Measurements from ENCODE around the gene SYT6. TPM values are rescaled to one million over a fixed set of nuclear protein-coding genes. Genes with fewer than 3 reads are reported as not detected.
"Not testable (repeated sequence)": the region's sequence is repeated elsewhere in the genome, so short reads cannot be mapped to it uniquely, and the experiment has no call there.

Gene SYT6
- total RNA-seq, 4 donors from 2014 or later = 0.14 to 0.64 TPM; not detected in 2

DNA sequence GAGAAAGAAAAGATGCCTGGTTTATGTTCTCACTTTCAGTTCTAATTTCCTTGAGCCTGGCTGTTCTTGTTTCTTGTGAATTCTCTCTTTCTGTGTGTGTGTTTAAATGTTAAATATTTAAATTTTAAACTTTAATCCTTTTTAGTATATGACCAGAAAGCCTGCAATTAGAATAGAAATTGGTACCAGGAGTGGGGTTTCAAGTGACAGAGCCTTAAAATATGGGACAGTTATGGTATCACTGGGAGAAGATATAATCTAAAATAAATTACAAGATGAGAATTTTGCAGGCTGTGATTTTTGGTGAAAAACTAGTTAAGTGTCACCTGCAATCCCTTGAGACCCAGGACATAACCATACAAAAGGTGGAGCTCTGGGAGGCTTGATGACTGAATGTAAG is 81.4 kb downstream of the SYT6 start:
- Histone ChIP-seq H3K27ac (no peak overlapping the region), H3K4me1 (no peaks in the 10 kb centered on the region), H3K36me3 (no peaks in the 10 kb centered on the region), H3K4me3 (no peak overlapping the region), H3K9me3 (peaks cover 12 to 15% of the 10 kb centered on the region in 2 donors), H3K27me3 (no peaks in the 10 kb centered on the region)
- TF ChIP-seq POLR2AphosphoS5 (IDR thresholded peaks at IDR 0.05) (no peak), POLR2A (IDR thresholded peaks at IDR 0.05) (no peak), EP300 (IDR thresholded peaks at IDR 0.05; ENCODE audit: low read depth) (no peak)
- TF ChIP-seq, protein P1, sequence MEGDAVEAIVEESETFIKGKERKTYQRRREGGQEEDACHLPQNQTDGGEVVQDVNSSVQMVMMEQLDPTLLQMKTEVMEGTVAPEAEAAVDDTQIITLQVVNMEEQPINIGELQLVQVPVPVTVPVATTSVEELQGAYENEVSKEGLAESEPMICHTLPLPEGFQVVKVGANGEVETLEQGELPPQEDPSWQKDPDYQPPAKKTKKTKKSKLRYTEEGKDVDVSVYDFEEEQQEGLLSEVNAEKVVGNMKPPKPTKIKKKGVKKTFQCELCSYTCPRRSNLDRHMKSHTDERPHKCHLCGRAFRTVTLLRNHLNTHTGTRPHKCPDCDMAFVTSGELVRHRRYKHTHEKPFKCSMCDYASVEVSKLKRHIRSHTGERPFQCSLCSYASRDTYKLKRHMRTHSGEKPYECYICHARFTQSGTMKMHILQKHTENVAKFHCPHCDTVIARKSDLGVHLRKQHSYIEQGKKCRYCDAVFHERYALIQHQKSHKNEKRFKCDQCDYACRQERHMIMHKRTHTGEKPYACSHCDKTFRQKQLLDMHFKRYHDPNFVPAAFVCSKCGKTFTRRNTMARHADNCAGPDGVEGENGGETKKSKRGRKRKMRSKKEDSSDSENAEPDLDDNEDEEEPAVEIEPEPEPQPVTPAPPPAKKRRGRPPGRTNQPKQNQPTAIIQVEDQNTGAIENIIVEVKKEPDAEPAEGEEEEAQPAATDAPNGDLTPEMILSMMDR (IDR thresholded peaks at IDR 0.05) = no peak
- in situ Hi-C loops (cut with MboI; ENCODE audit: low pct_ligation_motif_present in 1 of 4, low pct_unique_long_range_greater_than_20kb in 1 of 4, low sequenced_read_pairs in 3 of 4) (no loop called here), intact Hi-C loops (cut with DNase I; ENCODE audit: low total_unique reads) (no loop called here)
- no peak for DNase-seq

DNA sequence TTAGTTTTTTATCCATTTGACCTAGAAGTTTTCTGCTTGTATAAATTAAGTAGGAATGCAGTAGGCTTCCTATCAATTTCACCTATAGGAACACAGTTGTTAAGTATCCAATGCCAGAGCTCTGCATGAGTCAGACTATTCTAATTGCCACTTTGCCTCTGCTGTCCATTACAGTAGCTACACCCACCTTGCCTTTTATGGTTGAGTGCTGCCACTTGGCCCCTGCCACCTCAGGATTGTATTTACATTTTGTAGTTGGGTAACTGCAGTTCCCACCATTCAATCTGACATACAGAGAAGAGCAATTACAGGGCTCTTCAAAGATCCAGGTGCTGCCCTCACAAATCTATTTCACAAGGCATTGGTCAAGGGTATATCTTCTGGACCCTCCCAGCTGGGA is 83.9 kb downstream of the SYT6 start:
- in situ Hi-C loops (cut with MboI; ENCODE audit: low pct_ligation_motif_present in 1 of 4, low pct_unique_long_range_greater_than_20kb in 1 of 4, low sequenced_read_pairs in 3 of 4); intact Hi-C loops (cut with DNase I; ENCODE audit: low total_unique reads); H3K27me3 ChIP-seq; H3K4me3 ChIP-seq; H3K36me3 ChIP-seq; H3K4me1 ChIP-seq; DNase-seq; H3K27ac ChIP-seq: not testable (repeated sequence)
- peaks cover 12 to 15% of the 10 kb centered on the region in 2 donors for H3K9me3 ChIP-seq

DNA sequence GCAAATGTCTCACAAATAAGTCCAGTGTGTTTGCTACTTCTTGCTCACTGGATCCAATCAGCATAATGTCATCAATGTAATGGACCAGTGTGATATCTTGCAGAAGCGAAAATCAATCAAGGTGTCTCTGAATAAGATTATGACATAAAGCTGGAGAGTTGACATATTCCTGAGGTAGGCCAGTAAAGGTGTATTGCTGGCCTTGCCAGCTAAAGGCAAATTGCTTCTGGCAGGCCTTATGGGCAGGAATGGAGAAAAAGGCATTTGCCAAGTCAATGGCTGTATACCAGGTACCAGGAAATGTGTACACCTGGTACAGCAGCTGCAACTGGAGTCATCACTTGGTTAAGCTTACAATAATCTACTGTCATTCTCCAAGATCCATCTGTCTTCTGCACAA is 85.0 kb downstream of the SYT6 start:
- in situ Hi-C loops (cut with MboI; ENCODE audit: low pct_ligation_motif_present in 1 of 4, low pct_unique_long_range_greater_than_20kb in 1 of 4, low sequenced_read_pairs in 3 of 4); intact Hi-C loops (cut with DNase I; ENCODE audit: low total_unique reads): not testable (repeated sequence)
- 82 to 100% methylated on average over 1 of the region's 1 CpG for WGBS, 2 donors (ENCODE audit: low coverage in 1 of 2)

DNA sequence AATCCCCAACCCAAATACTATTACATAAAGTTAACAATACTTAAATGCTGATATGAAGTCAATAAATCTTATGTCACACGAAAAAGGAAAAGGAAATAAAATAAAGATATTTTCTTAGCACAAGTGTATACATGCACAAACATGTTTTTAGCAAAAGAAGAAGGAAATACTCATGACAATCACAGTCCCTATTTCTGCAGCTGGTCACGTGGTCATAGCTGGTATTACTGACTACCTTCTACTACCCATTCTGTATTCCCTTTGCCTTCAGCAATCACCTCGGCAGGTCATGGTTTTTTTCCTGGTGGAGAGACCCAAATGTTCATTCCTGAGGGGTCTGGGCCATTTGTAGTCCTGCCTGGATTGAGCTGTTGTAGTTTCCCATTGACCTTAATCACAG is 88.0 kb downstream of the SYT6 start:
- H3K4me1 ChIP-seq; H3K36me3 ChIP-seq; H3K27ac ChIP-seq; H3K4me3 ChIP-seq; DNase-seq; in situ Hi-C loops (cut with MboI; ENCODE audit: low pct_ligation_motif_present in 1 of 4, low pct_unique_long_range_greater_than_20kb in 1 of 4, low sequenced_read_pairs in 3 of 4); H3K27me3 ChIP-seq; intact Hi-C loops (cut with DNase I; ENCODE audit: low total_unique reads); H3K9me3 ChIP-seq: not testable (repeated sequence)
- 29 to 44% methylated on average over 1 to 3 of the region's 3 CpGs for WGBS, 2 donors (ENCODE audit: low coverage in 1 of 2)

More for the DNA sequence above, 85.0 kb downstream of the SYT6 start:
- not testable (repeated sequence) for H3K4me3 ChIP-seq, DNase-seq, H3K27me3 ChIP-seq, H3K36me3 ChIP-seq, H3K4me1 ChIP-seq, H3K27ac ChIP-seq
- H3K9me3 ChIP-seq = peaks cover 12 to 15% of the 10 kb centered on the region in 2 donors

DNA sequence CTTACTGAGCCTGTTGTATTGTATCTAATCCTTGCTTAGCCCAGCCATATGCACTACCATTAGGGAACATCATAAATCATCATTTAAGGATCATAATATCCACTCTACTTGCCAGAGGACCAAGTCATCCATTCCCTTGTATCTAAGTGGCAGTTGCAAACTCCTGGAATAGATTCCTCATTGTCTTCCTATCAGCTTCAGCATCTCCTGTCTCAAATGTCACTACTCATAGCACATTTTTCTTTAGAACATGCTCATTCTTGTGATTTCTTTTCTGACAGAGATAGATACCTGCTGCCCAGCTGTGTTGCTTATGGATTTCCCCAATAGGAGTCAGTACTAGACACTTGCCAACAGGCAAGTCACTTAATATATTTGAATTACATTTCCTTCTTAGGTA is 90.1 kb downstream of the SYT6 start:
- Histone ChIP-seq H3K36me3 (no peaks in the 10 kb centered on the region), H3K9me3 (no peaks in the 10 kb centered on the region), H3K27ac (no peak overlapping the region), H3K4me1 (no peaks in the 10 kb centered on the region), H3K27me3 (no peaks in the 10 kb centered on the region), H3K4me3 (no peak overlapping the region)
- TF ChIP-seq EP300 (IDR thresholded peaks at IDR 0.05; ENCODE audit: low read depth) (no peak), POLR2AphosphoS5 (IDR thresholded peaks at IDR 0.05) (no peak), POLR2A (IDR thresholded peaks at IDR 0.05) (no peak)
- TF ChIP-seq, protein P1 (IDR thresholded peaks at IDR 0.05) = no peak
- in situ Hi-C loops (cut with MboI; ENCODE audit: low pct_ligation_motif_present in 1 of 4, low pct_unique_long_range_greater_than_20kb in 1 of 4, low sequenced_read_pairs in 3 of 4) (no loop called here), intact Hi-C loops (cut with DNase I; ENCODE audit: low total_unique reads) (no loop called here)
- no peak for DNase-seq

DNA sequence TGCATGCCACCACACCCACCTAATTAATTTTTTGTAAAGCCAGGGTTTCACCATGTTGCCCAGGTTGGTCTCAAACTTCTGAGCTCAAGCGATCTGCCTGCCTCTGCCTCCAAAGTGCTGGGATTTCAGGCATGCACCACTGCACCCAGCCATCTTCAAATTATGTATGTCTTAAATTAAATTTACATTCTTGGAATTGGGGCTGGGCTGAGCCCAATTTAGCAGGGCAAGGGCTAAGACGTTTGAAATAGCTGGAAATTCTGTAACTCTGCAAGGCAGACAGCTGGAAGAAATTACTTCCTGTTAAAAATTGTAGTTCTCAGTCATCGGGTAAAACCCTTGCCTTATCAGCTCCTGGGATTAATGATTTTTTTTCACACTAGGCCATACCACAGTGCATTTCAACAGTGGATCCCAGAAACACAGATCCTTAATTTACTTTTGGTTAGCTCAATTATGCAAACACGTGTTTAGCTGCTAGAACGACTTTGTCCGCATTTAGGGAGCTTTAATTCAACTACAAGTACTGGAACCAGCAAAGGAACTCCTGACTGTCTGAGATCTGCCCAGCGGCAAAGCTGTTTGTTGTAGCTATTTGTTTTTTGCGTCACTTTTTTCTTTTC is 91.1 kb downstream of the SYT6 start:
- no peak for DNase-seq
- H3K27ac ChIP-seq = no peak overlapping the region
- TF ChIP-seq EP300 (IDR thresholded peaks at IDR 0.05; ENCODE audit: low read depth) (no peak), POLR2A (IDR thresholded peaks at IDR 0.05) (no peak), POLR2AphosphoS5 (IDR thresholded peaks at IDR 0.05) (no peak)
- TF ChIP-seq, protein P1 (IDR thresholded peaks at IDR 0.05) = no peak
- H3K9me3 ChIP-seq = no peaks in the 10 kb centered on the region
- intact Hi-C loops (cut with DNase I; ENCODE audit: low total_unique reads) (no loop called here), in situ Hi-C loops (cut with MboI; ENCODE audit: low pct_ligation_motif_present in 1 of 4, low pct_unique_long_range_greater_than_20kb in 1 of 4, low sequenced_read_pairs in 3 of 4) (no loop called here)
- no peaks in the 10 kb centered on the region for H3K4me1 ChIP-seq
- WGBS, 2 donors (ENCODE audit: low coverage in 1 of 2) = 62 to 68% methylated on average over 3 to 8 of the region's 8 CpGs
- H3K27me3 ChIP-seq = no peaks in the 10 kb centered on the region
- no peak overlapping the region for H3K4me3 ChIP-seq
- H3K36me3 ChIP-seq = no peaks in the 10 kb centered on the region
